GM12891 (cell line): ENCODE data around the gene RNF187.

Source experiments
- POLR2A ChIP-seq: IDR thresholded peaks from 2 replicates; pipeline ENCODE4 v1.6.1; 2011; ENCODE audit warnings: low read depth, low read length, control low read depth
- POLR2AphosphoS5 ChIP-seq: IDR thresholded peaks from 2 replicates; pipeline ENCODE4 v1.6.1; 2011; ENCODE audit warnings: low read depth, low read length, control low read depth
- SPI1 ChIP-seq: IDR thresholded peaks from 2 replicates; pipeline ENCODE4 v1.6.1; 2011; ENCODE audit warnings: low read depth, low read length, control low read depth

DNA sequence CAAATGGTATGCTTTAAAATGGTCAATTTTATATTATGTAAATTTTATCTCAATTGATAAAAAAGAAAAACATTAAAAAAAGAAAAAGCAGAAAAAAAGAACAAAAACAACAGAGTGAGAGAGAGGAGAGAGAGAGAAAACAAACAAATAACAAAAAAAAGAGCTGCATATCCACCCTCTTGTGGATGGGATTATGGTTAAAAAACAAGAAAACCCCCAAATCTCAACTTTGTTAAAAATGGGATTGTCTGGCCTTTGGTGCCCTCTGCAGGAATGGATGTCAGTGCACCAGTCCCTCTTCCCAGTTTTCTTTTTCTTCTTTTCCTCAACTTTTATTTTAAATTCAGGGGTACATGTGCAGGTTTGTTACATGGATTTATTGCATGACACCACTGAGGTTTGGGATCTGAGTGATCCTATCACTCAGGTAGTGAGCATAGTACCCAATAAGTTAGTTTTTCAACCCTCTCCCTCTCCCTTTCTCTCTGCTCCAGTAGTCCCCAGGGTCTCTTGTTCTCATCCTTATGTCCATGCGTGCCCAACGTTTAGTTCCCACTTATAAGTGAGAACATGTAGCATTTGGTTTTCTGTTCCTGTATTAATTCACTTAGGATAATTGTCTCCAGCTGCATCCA, 28.1 kb downstream of the RNF187 start:
- TF ChIP-seq POLR2A (no peak), SPI1 (no peak), POLR2AphosphoS5 (no peak)
